ENCODE results near the gene ADGRV1.
"Not testable (repeated sequence)": the region's sequence is repeated elsewhere in the genome, so short reads cannot be mapped to it uniquely, and the experiment has no call there.

Gene ADGRV1

DNA sequence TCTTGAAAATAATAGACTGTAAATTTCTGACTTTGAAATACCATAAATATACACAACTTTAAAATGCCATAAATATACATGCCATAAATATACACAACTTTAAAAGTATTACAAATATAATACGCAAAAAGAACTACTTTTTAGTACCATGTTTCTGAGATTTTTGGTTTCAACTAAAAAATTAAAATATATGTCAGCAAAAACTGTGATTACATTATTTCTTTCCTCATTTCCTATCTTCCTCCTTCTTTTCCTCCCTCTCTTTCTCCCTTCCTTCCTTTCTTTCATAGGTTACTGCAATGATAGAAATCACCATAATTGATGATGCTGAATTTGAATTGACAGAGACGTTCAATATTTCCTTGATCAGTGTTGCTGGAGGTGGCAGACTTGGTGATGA is 200.5 kb downstream of the ADGRV1 start:
- no peak for DNase-seq

DNA sequence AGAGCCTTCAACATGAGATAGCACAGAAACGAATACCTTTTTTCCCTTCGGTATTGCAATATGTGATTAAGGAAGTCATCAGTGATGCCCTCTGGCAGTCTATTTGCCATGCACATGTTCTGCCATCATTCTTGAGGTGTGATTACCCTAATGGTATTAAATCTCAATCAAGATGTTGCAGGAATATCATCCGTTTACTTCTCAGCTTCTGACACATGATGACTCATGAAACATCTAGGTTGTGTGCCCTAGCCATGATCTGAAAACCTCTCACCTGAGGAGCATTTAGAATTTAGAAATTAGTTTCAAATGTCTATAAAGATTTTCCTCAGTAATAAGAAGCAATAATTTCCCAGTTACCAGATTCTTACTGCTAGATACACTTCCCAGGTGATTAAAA is 209.1 kb downstream of the ADGRV1 start:
- DNase-seq: no peak

DNA sequence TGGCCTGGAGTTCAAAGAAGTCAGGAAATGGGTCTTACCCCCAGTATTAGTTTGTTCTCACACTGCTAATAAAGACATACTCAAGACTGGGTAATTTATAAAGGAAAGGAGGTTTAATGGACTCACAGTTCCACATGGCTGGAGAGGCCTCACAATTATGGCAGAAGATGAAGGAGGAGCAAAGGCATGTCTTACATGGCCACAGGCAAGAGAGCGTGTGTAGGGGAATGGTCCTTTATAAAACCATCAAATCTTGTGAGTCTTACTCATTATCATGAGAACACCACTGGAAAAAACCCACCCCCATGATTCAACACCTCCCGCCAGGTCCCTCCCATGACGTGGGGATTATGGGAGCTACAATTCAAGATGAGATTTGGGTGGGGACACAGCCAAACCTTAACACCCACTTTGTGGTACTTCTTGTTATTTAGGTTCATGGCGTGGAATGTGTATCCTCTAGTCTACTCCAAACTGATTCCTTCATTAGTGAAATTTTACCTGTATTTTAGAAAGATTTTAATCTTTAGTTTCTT is 211.5 kb downstream of the ADGRV1 start:
- DNase-seq: not testable (repeated sequence)

DNA sequence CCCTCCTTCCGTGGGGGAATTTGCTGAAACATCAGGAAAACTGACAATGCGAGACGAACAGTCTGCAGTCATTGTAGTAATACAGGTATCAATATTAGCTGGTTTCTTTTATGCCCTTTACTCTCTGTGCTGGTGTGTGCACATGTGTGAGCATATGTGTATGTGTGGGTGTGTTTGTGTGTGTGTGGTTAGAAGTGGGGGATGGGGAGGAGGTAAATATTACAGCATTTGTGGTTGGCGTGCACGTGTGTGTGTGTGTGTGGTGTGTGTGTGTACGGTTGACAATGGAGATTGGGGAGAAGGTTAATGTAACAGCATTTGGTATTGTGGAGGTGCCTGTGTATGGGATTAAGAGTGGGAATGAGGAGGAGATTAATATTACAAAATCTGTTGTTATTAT is 219.4 kb downstream of the ADGRV1 start:
- DNase-seq: no peak

DNA sequence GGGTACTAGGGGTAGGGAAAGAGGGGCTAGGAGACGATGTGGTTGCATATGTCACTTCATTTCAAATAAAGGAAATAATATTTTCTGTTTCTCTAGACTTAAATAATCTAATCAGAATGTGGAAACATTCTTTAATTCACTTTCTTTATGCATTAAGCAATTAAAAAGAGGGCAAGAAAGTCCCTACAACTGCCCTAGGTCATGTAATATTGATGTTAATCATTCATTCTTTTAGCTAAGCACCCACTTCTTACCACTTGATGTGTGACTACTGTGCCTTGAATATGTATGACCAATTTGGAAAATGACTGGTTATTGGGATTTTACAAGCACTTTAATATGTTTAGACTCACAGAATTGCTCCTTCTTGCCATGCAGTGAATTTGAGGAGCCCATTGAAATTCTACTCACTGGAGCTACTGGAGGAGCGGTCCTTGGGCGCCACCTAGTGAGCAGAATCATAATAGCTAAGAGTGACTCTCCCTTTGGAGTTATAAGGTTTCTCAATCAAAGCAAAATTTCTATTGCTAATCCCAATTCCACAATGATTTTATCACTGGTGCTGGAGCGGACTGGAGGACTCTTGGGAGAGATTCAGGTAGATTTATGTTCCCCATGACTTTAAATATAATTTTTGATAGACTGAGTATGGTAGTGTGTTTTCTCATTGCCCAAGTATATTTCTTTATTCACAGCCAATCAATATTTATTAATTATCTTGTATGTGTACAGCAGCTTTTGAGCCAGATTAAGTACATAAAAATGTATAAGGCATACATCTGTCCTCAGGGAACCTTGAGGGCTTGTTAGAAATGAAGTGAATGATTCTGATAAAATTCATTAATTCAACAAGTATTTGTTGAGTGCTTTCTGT is 225.1 kb downstream of the ADGRV1 start:
- peak; percentile 83 for DNase-seq

DNA sequence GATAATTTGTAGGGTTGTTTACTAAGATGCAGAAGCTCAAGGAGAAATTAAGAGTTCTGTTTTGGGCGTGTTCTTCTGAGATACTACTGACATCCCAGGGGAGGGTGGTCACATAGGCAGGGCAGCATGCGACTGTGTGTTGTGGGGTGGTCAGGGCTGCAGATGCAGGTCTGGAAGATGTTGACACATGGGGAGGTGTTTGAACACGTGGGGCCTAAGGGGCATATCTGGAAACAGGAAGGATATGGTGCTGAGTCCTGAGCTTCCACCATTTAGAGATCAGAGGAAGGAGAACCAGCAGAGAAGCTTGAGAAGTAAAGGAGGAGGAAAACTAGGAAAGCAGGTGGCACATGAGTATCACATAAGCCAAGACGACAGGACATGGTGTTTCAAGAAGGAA is 228.2 kb downstream of the ADGRV1 start:
- DNase-seq: no peak

DNA sequence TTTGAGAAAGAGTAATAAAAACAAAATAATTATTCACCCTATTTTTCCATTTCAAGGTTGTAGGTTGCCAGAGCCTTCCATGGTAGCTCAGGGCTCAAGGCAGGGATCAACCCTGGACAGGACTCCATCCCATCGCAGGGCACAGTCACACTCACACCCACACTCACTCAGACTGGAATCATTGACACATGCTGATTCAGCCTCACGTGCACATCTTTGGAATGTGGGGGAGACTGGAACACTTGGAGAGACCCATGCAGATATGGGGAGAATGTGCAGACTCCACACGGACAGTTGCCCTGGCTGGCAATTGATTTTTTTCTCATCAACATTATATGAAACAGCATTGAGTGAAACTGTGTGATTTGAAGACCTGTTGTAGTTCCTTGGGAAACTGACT is 234.1 kb downstream of the ADGRV1 start:
- no peak for DNase-seq

DNA sequence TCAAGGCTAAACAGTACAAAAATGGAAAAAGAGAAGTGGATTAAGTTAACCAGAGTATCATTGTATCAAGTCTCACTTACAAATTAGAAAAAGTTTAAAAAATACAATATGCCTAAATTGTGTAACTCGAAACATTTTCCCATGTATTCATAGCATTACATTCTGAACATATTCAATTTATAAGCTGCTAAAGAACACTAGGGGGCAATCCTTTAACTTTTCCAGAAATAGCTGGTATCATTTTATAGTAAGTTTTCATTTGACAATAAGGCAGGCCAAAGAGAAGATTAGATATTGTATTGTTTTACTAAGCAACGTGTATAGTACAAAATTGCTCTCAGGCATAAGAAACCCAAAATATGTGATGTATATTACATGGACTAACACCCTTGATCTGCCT is 234.6 kb downstream of the ADGRV1 start:
- no peak for DNase-seq

DNA sequence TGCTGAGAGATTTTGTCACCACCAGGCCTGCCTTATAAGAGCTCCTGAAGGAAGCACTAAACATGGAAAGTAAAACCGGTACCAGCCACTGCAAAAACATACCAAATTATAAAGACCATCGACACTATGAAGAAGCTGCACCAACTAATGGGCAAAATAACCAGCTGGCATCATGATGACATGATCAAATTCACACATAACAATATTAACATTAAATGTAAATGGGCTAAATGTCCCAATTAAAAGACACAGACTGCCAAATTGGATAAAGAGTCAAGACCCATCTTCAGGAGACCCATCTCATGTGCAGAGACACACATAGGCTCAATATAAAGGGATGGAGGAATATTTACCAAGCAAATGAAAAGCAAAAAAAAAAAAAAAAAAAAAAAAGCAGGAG is 238.3 kb downstream of the ADGRV1 start:
- not testable (repeated sequence) for DNase-seq

DNA sequence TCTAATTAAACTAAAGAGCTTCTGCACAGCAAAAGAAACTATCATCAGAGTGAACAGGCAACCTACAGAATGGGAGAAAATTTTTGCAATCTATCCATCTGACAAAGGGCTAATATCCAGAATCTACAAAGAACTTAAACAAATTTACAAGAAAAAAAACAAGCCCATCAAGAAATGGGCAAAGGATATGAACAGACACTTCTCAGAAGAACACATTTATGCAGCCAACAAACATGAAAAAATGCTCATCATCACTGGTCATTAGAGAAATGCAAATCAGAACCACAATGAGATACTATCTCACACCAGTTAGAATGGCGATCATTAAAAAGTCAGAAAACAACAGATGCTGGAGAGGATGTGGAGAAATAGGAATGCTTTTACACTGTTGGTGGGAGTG is 241.5 kb downstream of the ADGRV1 start:
- DNase-seq: not testable (repeated sequence)

DNA sequence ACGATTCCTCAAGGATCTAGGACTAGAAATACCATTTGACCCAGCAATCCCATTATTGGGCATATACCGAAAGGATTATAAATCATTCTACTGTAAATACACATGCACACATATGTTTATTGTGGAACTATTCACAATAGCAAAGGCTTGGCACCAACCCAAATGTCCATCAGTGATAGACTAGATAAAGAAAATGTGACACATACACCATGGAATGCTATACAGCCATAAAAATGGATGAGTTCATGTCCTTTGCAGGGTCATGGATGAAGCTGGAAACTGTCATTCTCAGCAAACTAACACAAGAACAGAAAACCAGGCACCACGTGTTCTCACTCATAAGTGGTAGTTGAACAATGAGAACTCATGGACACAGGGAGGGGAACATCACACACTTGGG is 241.9 kb downstream of the ADGRV1 start:
- not testable (repeated sequence) for DNase-seq

DNA sequence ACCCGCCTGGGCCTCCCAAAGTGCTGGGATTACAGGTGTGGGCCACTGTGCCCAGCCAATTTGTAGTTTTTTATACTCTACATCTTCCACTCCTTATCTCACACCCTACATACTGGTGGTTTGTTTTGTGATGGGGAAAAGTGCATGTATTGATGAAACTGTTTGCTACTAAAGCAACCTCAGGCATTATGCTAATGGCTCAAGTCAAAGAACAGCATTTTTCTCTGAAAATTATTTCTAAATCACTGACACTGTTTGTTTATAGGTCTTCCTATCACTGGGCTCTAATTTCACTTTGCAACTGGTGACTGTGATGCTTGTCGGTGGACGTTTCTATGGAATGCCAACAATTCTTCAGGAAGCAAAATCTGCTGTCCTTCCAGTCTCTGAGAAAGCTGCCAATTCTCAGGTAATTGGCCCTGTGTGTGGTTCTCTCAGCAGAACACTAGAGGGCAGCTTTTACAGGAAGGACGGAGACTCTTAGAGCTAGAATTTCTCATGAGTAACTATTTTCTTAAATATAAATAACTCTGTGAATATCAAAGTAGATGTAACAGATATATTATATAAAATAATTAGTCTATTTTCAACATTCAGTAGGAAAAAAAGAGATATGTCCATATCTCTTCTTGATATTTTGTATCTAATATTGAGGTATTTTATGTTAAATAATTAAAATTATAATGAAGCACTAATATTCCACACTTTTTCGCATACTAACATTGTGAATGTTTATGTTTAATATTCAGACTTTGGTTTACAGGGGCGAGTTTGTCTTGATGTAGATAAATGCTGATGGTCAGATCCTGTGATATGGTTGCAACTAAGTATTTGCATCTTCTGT is 244.1 kb downstream of the ADGRV1 start:
- DNase-seq: no peak

DNA sequence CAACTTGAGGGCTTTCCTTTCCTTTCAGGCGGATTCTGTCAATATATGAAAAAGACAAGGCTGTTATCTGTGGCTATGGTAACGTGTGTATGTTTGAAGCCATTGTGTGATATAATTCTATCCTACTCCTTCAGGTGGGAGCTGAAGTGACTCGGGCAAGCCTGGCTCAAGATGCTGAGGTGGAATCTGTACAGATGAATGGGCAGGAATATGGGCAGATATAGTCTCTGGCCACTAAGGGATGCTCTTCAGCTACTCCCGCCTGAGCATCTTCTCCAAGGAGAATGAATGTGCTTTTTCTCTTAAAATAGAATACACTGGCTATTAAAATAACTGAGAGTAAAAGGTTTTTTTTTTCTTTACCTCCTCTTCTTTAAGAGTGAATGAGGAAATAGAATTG is 244.8 kb downstream of the ADGRV1 start:
- no peak for DNase-seq

DNA sequence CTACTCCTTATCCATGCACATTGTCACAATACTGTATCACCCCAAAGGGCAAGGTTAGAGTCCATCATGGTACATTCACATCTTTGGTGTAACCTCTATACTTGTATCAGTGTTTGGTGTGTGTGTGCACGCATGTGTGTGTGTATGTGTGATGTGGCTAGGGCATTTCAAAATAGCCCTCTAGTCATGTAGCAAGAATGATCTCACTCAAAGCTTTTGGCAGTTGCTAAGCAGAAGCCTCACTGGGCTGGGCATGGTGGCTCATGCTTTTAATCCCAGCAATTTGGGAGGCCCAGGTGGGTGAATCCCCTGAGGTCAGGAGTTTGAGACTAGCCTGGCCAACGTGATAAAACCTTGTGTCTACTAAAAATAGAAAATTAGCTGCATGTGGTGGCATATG is 245.3 kb downstream of the ADGRV1 start:
- DNase-seq: no peak

DNA sequence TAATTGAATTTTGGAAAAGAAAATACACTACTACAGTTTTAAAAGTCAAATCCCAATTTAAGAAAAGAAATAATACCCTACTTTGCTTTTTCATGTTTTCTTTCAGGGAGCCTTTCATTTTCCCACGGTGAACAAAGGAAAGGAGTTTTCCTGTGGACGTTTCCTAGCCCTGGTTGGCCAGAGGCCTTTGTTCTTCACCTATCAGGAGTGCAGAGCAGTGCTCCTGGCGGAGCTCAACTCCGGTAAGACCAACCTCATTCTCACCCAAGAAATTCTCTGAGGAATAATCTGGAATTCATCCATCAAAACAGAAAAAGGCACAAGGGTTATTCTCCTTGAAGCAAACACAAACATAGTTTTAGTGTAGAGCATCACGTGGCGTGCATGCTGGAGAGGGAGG is 248.9 kb downstream of the ADGRV1 start:
- no peak for DNase-seq

DNA sequence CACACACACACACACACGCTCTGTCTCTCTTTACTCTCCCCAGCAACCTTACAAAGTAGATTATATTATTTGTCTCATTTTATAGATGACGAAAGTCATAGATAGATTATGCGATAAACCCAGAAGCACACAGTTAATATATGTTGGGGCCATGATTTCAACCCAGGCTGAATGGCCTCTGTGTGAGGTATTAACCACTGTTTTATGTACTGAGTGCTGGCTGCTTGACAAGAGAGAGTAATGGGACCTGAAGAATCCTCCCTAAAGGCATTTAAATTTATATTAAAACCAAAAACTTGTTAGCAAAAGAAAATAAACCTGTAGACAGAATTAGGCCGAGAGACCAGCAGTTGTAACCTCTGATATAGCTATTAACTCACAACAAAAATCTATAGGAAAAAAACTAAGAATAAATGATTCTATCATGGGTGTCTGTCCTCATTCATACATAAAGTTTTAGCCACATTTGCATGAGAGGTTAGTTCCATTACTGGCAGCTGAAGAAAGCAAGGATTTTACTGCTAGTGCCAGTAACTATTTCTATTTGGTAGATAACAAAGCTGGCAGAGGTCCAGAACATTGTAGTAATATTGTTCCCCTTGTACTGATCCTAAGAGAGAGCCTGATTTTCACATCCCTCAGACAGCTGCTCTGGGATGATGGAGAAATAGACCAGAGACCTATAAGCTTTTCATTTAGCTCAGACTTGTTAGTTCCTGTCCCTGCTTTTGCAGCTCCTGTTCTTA is 250.9 kb downstream of the ADGRV1 start:
- no peak for DNase-seq

DNA sequence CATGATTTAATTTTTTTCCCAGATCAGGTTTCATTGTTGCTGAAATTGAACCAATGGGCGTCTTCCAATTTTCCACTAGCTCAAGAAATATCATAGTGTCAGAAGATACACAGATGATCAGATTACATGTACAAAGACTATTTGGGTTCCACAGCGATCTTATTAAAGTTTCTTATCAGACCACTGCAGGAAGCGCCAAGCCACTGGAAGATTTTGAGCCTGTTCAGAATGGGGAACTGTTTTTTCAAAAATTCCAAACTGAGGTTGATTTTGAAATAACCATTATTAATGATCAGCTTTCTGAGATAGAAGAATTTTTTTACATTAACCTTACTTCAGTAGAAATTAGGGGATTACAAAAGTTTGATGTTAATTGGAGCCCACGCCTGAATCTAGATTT is 251.6 kb downstream of the ADGRV1 start:
- DNase-seq: no peak

DNA sequence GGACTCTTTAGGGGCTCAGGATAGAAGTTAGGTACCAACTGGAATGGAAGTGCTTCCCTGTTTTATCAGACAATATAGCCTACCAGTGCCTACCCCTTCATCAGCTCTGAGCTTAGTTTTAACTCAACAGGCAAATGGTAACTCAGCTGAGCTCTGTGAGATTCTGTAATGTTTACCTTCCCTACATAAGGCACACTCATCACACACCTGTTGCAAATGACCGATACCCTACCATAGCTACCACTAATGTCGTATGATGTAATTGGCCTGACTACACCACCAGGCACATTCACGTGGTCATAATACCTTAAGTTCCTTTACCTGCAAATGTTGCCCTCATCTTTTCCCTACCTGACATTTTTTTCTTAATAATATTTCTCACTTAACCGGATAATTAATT is 254.8 kb downstream of the ADGRV1 start:
- no peak for DNase-seq

DNA sequence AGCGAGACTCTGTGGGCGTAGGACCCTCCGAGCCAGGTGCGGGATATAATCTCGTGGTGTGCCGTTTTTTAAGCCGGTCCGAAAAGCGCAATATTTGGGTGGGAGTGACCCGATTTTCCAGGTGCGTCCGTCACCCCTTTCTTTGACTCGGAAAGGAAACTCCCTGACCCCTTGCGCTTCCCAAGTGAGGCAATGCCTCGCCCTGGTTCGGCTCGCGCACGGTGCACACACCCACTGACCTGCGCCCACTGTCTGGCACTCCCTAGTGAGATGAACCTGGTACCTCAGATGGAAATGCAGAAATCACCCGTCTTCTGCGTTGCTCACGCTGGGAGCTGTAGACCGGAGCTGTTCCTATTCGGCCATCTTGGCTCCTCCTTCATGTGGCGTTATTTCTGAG is 263.5 kb downstream of the ADGRV1 start:
- DNase-seq: not testable (repeated sequence)

DNA sequence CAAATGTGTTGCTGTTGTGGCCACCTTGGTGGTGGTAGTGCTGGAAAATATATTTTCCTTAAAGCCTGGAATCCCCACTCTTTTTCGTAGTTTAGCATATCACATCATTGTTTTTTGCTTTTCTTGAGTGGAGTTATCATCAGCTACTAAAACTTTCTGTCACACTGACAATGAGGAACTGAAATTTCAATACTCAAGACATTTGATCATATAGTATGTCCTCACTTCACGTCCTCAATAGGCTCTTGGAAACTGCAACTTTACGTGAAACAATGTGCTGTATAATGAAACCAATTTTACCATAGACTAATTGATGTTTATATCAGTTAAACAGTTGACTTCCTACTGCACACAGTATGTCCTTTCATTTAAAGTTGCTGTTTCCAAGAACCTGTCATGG is 265.8 kb downstream of the ADGRV1 start:
- no peak for DNase-seq

DNA sequence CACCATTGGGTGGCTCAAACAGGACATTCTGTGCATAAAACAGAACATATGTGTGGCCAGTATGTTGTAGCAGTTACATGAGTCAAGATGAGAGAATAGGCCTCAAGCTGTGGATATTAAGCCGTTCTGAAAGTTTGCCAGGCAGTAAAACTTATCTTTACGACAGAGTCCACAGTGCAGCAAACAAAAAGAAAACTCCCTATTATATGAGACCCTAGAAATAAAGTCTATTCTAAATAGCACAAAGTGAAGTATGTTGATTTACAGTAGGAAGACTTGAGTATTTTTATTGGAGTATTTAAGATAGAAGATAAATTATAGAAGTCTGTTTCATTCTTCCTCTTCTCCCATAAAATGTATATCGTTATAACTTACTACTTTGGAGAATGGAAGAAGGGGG is 271.5 kb downstream of the ADGRV1 start:
- DNase-seq: no peak

DNA sequence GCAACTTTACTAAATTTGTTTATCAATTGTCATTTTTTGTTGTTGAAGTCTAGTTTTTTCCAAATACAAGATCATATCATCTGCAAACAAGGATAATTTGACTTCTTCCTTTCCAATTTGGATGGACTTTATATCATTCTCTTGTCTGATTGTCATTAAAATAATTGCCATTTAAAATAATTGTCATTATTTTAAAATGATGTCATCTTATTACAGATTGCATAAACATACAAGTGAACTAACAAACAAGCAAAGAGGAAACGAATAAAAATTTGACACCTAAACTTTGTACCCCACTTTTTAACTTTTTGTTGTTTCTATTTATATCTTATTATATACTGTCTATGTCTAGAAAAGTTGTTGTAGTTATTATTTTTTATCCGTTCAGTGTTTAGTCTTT is 275.2 kb downstream of the ADGRV1 start:
- DNase-seq: no peak

DNA sequence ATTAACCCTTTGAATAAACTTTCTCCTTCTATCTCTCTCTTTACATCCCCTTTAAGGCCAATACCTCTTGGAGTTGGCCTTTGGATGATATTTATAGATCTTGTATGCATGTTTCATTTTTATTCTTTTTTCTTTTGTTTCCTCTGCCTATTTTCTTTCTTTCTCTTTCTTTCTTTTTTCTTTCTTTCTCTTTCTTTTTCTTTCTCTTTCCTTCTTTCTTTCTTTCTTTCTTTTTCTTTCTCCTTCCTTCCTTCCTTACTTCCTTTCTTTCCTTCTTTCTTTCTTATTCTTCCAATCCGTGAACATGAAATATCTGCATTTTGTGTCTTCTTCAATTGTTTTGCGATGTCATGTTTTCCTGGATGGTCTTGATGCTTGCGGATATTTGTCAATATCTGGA is 276.1 kb downstream of the ADGRV1 start:
- no peak for DNase-seq
